ENCODE results near the gene NPC1L1. TPM values are rescaled to one million over a fixed set of nuclear protein-coding genes. Genes with fewer than 3 reads are reported as not detected.

Gene NPC1L1
- total and polyA plus RNA-seq, 2 of the 13 experiments (the other 11 are each of a cell fraction or from before 2014, with no cell fraction given): 4.8 to 14.5 TPM

GRCh38 chr7:44541028-44541869 is at the start of gene NPC1L1 (continued):
- peak; percentile 89 for TF ChIP-seq YY1 (IDR thresholded peaks at IDR 0.05; ENCODE audit: insufficient read depth, insufficient replicate concordance, low read depth, low read length)
- TF ChIP-seq ZNF710 (CRISPR knock-in tag; IDR thresholded peaks at IDR 0.05; ENCODE audit: borderline replicate concordance): peak; percentile 73
- TF ChIP-seq HMGXB3 (CRISPR knock-in tag; IDR thresholded peaks at IDR 0.05; ENCODE audit: borderline replicate concordance): peak; percentile 78; the same call in 1 of the 2 replicates
- no peak for TF ChIP-seq FOXA1 (IDR thresholded peaks at IDR 0.05)
- no peak for TF ChIP-seq FOXA1 (CRISPR knock-in tag; IDR thresholded peaks at IDR 0.05)
- TF ChIP-seq ATRX (CRISPR knock-in tag; IDR thresholded peaks at IDR 0.05; ENCODE audit: borderline replicate concordance): no peak
- peak; percentile 23; the same call in 1 of the 2 replicates for TF ChIP-seq RFX1 (IDR thresholded peaks at IDR 0.05)
- no peak for TF ChIP-seq ZNF20 (CRISPR knock-in tag; IDR thresholded peaks at IDR 0.05)
- TF ChIP-seq ZNF577 (CRISPR knock-in tag; IDR thresholded peaks at IDR 0.05; ENCODE audit: borderline replicate concordance, low read depth): 0 out of 2 replicates have a peak, but pooled peaks have one; percentile 63
- TF ChIP-seq HNF4G (IDR thresholded peaks at IDR 0.05; ENCODE audit: borderline replicate concordance, low read depth, low read length): no peak
- no peak for TF ChIP-seq HNF4G (CRISPR knock-in tag; IDR thresholded peaks at IDR 0.05; ENCODE audit: borderline replicate concordance, low read depth)
- TF ChIP-seq ZNF468 (CRISPR knock-in tag; IDR thresholded peaks at IDR 0.05): 0 out of 2 replicates have a peak, but pooled peaks have one; percentile 15
- TF ChIP-seq CREBL2 (CRISPR knock-in tag; IDR thresholded peaks at IDR 0.05; ENCODE audit: borderline replicate concordance): no peak
- TF ChIP-seq ZNF367 (CRISPR knock-in tag; IDR thresholded peaks at IDR 0.05; ENCODE audit: borderline replicate concordance): no peak
- TF ChIP-seq MED13 (CRISPR knock-in tag; IDR thresholded peaks at IDR 0.05): peak; percentile 79; the same call in 1 of the 2 replicates
- TF ChIP-seq ASH2L (IDR thresholded peaks at IDR 0.05; ENCODE audit: insufficient read length, low read depth, low read length): no peak
- no peak for TF ChIP-seq ADNP (CRISPR knock-in tag; IDR thresholded peaks at IDR 0.05)
- no peak for TF ChIP-seq HOXA7 (CRISPR knock-in tag; IDR thresholded peaks at IDR 0.05)
- TF ChIP-seq ZNF674 (CRISPR knock-in tag; IDR thresholded peaks at IDR 0.05; ENCODE audit: low read depth): no peak
- TF ChIP-seq ZNF709 (CRISPR knock-in tag; IDR thresholded peaks at IDR 0.05): peak; percentile 87; the same call in 1 of the 2 replicates
- no peak for TF ChIP-seq WIZ (CRISPR knock-in tag; IDR thresholded peaks at IDR 0.05)
- no peak for TF ChIP-seq ZNF850 (CRISPR knock-in tag; conservative IDR thresholded peaks at IDR 0.05)

All from HepG2 (cell line).